ENCODE data around the gene FADS3. TPM values are rescaled to one million over a fixed set of nuclear protein-coding genes. Genes with fewer than 3 reads are reported as not detected.

The FADS3 gene
- total and polyA plus RNA-seq, 2 donors from 2014 or later, result 20.5 to 58.2 TPM

DNA sequence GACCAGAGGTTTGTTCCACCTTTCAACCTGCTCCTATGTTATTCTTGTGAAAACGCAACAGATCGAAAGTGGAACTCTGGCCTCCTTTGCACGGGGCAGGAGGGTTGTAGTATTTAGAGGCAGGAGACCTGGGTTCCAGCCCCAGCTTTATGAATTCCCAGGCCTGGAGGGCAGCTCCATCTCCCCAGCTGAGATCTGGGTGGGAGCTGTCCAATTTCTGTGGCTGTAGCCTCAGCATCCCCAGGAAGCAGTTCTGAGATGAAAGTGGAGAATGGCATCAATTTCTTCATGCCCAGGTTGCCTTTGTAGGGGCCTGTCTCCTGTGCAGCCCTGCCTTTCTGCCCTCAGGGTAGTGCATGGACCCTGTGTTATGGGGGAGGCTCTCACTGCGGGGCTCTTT is 59.1 kb downstream of the FADS3 start:
- H3K9ac ChIP-seq (ENCODE audit: low read length in 3 of 3), result no peak overlapping the region
- DNase-seq (no peak), FAIRE-seq (no peak)
- H3K4me1 ChIP-seq (ENCODE audit: control insufficient read depth in 2 of 3, insufficient read depth in 2 of 3, low read depth in 1 of 3, low read length in 3 of 3), result peaks cover 0 to 32% (median 20%) of the 10 kb centered on the region in 3 donors
- H3K9me3 ChIP-seq (ENCODE audit: control insufficient read depth in 2 of 3, insufficient read depth in 1 of 3, low read length in 3 of 3), result no peaks in the 10 kb centered on the region
- H3K4me3 ChIP-seq (ENCODE audit: low read length in 3 of 3), result no peak overlapping the region
- H3K27me3 ChIP-seq (ENCODE audit: control insufficient read depth, insufficient read depth, low read length), result no peaks in the 10 kb centered on the region
- no peaks in the 10 kb centered on the region for H3K36me3 ChIP-seq (ENCODE audit: control insufficient read depth in 2 of 3, insufficient read depth in 3 of 3, low read length in 3 of 3)
- intact Hi-C loops (cut with DNase I), result no loop called here
- no peak overlapping the region for H3K27ac ChIP-seq (ENCODE audit: low read depth in 2 of 2, low read length in 2 of 2)
- no peak for TF ChIP-seq CTCF (IDR thresholded peaks at IDR 0.05; ENCODE audit: borderline replicate concordance, extremely low read depth, insufficient read depth)

DNA sequence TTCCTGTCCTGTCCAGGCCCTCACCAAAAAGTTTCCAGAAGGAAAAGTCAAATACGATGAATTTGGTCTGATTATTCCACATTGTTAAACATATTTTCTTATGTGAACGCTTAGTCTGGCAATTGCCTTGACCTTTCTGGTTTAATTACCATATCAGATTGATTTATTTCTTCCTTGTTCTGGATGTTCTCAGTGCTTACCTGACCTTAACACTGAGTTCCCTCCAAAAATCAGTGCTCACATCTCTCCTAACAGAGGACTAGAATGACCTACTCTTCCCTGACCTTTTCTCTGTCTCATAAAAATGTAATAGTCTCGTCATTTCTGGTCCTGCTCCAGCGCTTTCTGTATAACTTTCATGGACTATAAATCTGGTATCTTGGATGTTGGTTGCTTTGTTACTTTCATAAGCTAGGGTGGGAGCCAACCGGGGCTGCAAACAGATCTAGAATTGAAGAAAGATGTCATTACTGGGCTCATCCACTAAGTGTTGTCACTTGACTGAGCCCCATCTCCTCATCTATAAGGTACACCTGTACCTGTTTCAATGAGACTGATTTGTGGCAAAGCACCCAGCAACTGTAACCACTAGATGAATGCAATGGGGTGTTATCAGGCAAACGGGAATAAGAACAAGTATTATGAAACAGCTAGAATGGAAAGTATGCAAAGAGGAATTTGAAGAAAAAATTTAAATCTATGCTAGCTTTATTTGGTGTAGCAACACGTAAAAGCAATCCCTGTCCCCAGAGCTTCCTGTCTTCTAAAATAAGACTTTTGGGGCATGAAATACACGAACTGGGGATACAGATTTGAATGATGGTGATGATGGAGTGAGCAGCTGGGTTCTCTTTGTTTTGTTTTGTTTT is 60.9 kb downstream of the FADS3 start:
- Histone ChIP-seq H3K9ac (ENCODE audit: low read length in 3 of 3) (peak overlapping the region in 1 of 3 donors; percentile 8), H3K27me3 (ENCODE audit: control insufficient read depth, insufficient read depth, low read length) (no peaks in the 10 kb centered on the region), H3K36me3 (ENCODE audit: control insufficient read depth in 2 of 3, insufficient read depth in 3 of 3, low read length in 3 of 3) (no peaks in the 10 kb centered on the region), H3K9me3 (ENCODE audit: control insufficient read depth in 2 of 3, insufficient read depth in 1 of 3, low read length in 3 of 3) (no peaks in the 10 kb centered on the region), H3K4me1 (ENCODE audit: control insufficient read depth in 2 of 3, insufficient read depth in 2 of 3, low read depth in 1 of 3, low read length in 3 of 3) (peaks cover 0 to 32% (median 20%) of the 10 kb centered on the region in 3 donors), H3K27ac (ENCODE audit: low read depth in 2 of 2, low read length in 2 of 2) (peak overlapping the region; percentile 58 to 80), H3K4me3 (ENCODE audit: low read length in 3 of 3) (peak overlapping the region in 2 of 3 donors; percentile 15)
- intact Hi-C loops (cut with DNase I), result no loop called here
- no peak for TF ChIP-seq CTCF (IDR thresholded peaks at IDR 0.05; ENCODE audit: borderline replicate concordance, extremely low read depth, insufficient read depth)
- DNase-seq, result peak in 2 of 5 donors; percentile 43 to 44
- no peak for FAIRE-seq

GRCh38 chr11:61829806-61830205 is 61.5 kb downstream of the FADS3 start:
- H3K27ac ChIP-seq (ENCODE audit: low read depth in 2 of 2, low read length in 2 of 2), result peak overlapping the region; percentile 58 to 80
- H3K9me3 ChIP-seq (ENCODE audit: control insufficient read depth in 2 of 3, insufficient read depth in 1 of 3, low read length in 3 of 3), result no peaks in the 10 kb centered on the region
- intact Hi-C loops (cut with DNase I), result no loop called here
- H3K4me1 ChIP-seq (ENCODE audit: control insufficient read depth in 2 of 3, insufficient read depth in 2 of 3, low read depth in 1 of 3, low read length in 3 of 3), result peaks cover 0 to 30% (median 20%) of the 10 kb centered on the region in 3 donors
- H3K4me3 ChIP-seq (ENCODE audit: low read length in 3 of 3), result peak overlapping the region; percentile 15 to 23 (median 15)
- H3K36me3 ChIP-seq (ENCODE audit: control insufficient read depth in 2 of 3, insufficient read depth in 3 of 3, low read length in 3 of 3), result no peaks in the 10 kb centered on the region
- FAIRE-seq (no peak), DNase-seq (no peak)
- no peaks in the 10 kb centered on the region for H3K27me3 ChIP-seq (ENCODE audit: control insufficient read depth, insufficient read depth, low read length)
- H3K9ac ChIP-seq (ENCODE audit: low read length in 3 of 3), result no peak overlapping the region
- TF ChIP-seq CTCF (IDR thresholded peaks at IDR 0.05; ENCODE audit: borderline replicate concordance, extremely low read depth, insufficient read depth), result no peak

Measured in kidney (tissue), 14 donors.